ENCODE results near the gene DISP3.

Gene DISP3

GRCh38 chr1:11466416-11466815 lies 12.5 kb upstream of the DISP3 start:
- Histone ChIP-seq H3K4me1 (peaks cover 4 to 12% (median 9%) of the 10 kb centered on the region in 10 experiments; a peak in 18 of 20 replicates), H3K9me3 (replicated peaks in 1 of 11) (no peaks in the 10 kb centered on the region), H3K36me3 (no peaks in the 10 kb centered on the region), H3K27me3 (no peaks in the 10 kb centered on the region), H3K4me3 (no peak overlapping the region), H3K27ac (no peak overlapping the region), H3K4me2 (no peak overlapping the region), H4K20me1 (peaks cover 0 to 8% (median 0%) of the 10 kb centered on the region in 11 experiments; a peak in 2 of 22 replicates), H3K9ac (no peak overlapping the region)
- no peak for TF ChIP-seq Cebpa-rat (IDR thresholded peaks at IDR 0.05)

GRCh38 chr1:11468878-11469277 lies 10.1 kb upstream of the DISP3 start:
- TF ChIP-seq Cebpa-rat (IDR thresholded peaks at IDR 0.05): no peak
- Histone ChIP-seq H4K20me1 (peaks cover 0 to 16% (median 0%) of the 10 kb centered on the region in 11 experiments; a peak in 5 of 22 replicates), H3K27ac (no peak overlapping the region), H3K9ac (no peak overlapping the region), H3K9me3 (replicated peaks in 1 of 11) (no peaks in the 10 kb centered on the region), H3K27me3 (no peaks in the 10 kb centered on the region), H3K4me2 (no peak overlapping the region), H3K4me3 (no peak overlapping the region), H3K36me3 (no peaks in the 10 kb centered on the region), H3K4me1 (peaks cover 4 to 18% (median 11%) of the 10 kb centered on the region in 10 experiments; a peak in 18 of 20 replicates)

- no peak for TF ChIP-seq Cebpa-rat (IDR thresholded peaks at IDR 0.05)
- Histone ChIP-seq H3K27ac (no peak overlapping the region), H3K9ac (no peak overlapping the region), H3K4me1 (peaks cover 4 to 18% (median 11%) of the 10 kb centered on the region in 10 experiments; a peak in 18 of 20 replicates), H3K4me3 (no peak overlapping the region), H4K20me1 (peaks cover 0 to 30% (median 0%) of the 10 kb centered on the region in 11 experiments; a peak in 7 of 22 replicates), H3K27me3 (peaks cover 0 to under 1% (median 0%) of the 10 kb centered on the region in 11 experiments; a peak in 2 of 22 replicates), H3K4me2 (peak overlapping the region in 9 of 11 experiments; percentile 3 to 49 (median 27); a peak in 9 of 22 replicates), H3K9me3 (replicated peaks in 1 of 11) (no peaks in the 10 kb centered on the region), H3K36me3 (no peaks in the 10 kb centered on the region)
These were observed 8.0 kb upstream of the DISP3 start for GRCh38 chr1:11470912-11471311.

- Histone ChIP-seq H3K9ac (no peak overlapping the region), H3K27ac (no peak overlapping the region), H3K4me2 (peak overlapping the region in 3 of 11 experiments; percentile 24 to 27 (median 25); a peak in 3 of 22 replicates), H4K20me1 (peaks cover 0 to 30% (median 0%) of the 10 kb centered on the region in 11 experiments; a peak in 7 of 22 replicates), H3K27me3 (peaks cover 0 to 6% (median 2%) of the 10 kb centered on the region in 11 experiments; a peak in 9 of 22 replicates), H3K36me3 (no peaks in the 10 kb centered on the region), H3K4me3 (no peak overlapping the region), H3K4me1 (peaks cover 4 to 18% (median 11%) of the 10 kb centered on the region in 10 experiments; a peak in 18 of 20 replicates), H3K9me3 (replicated peaks in 1 of 11) (no peaks in the 10 kb centered on the region)
- no peak for TF ChIP-seq Cebpa-rat (IDR thresholded peaks at IDR 0.05)
These were observed 7.5 kb upstream of the DISP3 start for GRCh38 chr1:11471473-11471872.

GRCh38 chr1:11472284-11472683 lies 6.7 kb upstream of the DISP3 start:
- H3K4me3 ChIP-seq: no peak overlapping the region
- TF ChIP-seq Cebpa-rat (IDR thresholded peaks at IDR 0.05): no peak
- no peaks in the 10 kb centered on the region for H3K36me3 ChIP-seq
- H3K27ac ChIP-seq: no peak overlapping the region
- peaks cover 0 to 30% (median 0%) of the 10 kb centered on the region in 11 experiments; a peak in 7 of 22 replicates for H4K20me1 ChIP-seq
- peaks cover 4 to 18% (median 11%) of the 10 kb centered on the region in 10 experiments; a peak in 18 of 20 replicates for H3K4me1 ChIP-seq
- H3K9ac ChIP-seq: no peak overlapping the region
- no peaks in the 10 kb centered on the region for H3K9me3 ChIP-seq (replicated peaks in 1 of 11)
- peaks cover 0 to 14% (median 8%) of the 10 kb centered on the region in 11 experiments; a peak in 12 of 22 replicates for H3K27me3 ChIP-seq
- H3K4me2 ChIP-seq: no peak overlapping the region

GRCh38 chr1:11472741-11473140 lies 6.2 kb upstream of the DISP3 start:
- Histone ChIP-seq H3K27me3 (peaks cover 0 to 18% (median 12%) of the 10 kb centered on the region in 11 experiments; a peak in 13 of 22 replicates), H4K20me1 (peaks cover 0 to 30% (median 0%) of the 10 kb centered on the region in 11 experiments; a peak in 7 of 22 replicates)
- TF ChIP-seq Cebpa-rat (IDR thresholded peaks at IDR 0.05): no peak

GRCh38 chr1:11473491-11474034 lies 5.4 kb upstream of the DISP3 start:
- H3K36me3 ChIP-seq: no peaks in the 10 kb centered on the region
- H3K4me3 ChIP-seq: no peak overlapping the region
- H4K20me1 ChIP-seq: peaks cover 0 to 30% (median 0%) of the 10 kb centered on the region in 11 experiments; a peak in 7 of 22 replicates
- no peak overlapping the region for H3K27ac ChIP-seq
- TF ChIP-seq Cebpa-rat (IDR thresholded peaks at IDR 0.05): no peak
- H3K9ac ChIP-seq: no peak overlapping the region
- peaks cover 0 to 25% (median 16%) of the 10 kb centered on the region in 11 experiments; a peak in 13 of 22 replicates for H3K27me3 ChIP-seq
- H3K4me1 ChIP-seq: peaks cover 10 to 22% (median 14%) of the 10 kb centered on the region in 10 experiments
- no peaks in the 10 kb centered on the region for H3K9me3 ChIP-seq (replicated peaks in 1 of 11)
- no peak overlapping the region for H3K4me2 ChIP-seq

More at GRCh38 chr1:11472741-11473140, 6.2 kb upstream of the DISP3 start:
- Histone ChIP-seq H3K4me2 (no peak overlapping the region), H3K9ac (no peak overlapping the region), H3K9me3 (replicated peaks in 1 of 11) (no peaks in the 10 kb centered on the region), H3K27ac (no peak overlapping the region), H3K4me1 (peaks cover 4 to 18% (median 11%) of the 10 kb centered on the region in 10 experiments; a peak in 18 of 20 replicates), H3K4me3 (no peak overlapping the region), H3K36me3 (no peaks in the 10 kb centered on the region)

- H3K9ac ChIP-seq: no peak overlapping the region
- no peaks in the 10 kb centered on the region for H3K9me3 ChIP-seq (replicated peaks in 1 of 11)
- H3K4me1 ChIP-seq: peaks cover 11 to 30% (median 21%) of the 10 kb centered on the region in 10 experiments
- peaks cover 0 to 30% (median under 1%) of the 10 kb centered on the region in 11 experiments; a peak in 9 of 22 replicates for H4K20me1 ChIP-seq
- H3K27ac ChIP-seq: no peak overlapping the region
- no peak overlapping the region for H3K4me2 ChIP-seq
- H3K4me3 ChIP-seq: no peak overlapping the region
- peaks cover 0 to 26% (median 20%) of the 10 kb centered on the region in 11 experiments; a peak in 14 of 22 replicates for H3K27me3 ChIP-seq
- no peak for TF ChIP-seq Cebpa-rat (IDR thresholded peaks at IDR 0.05)
- no peaks in the 10 kb centered on the region for H3K36me3 ChIP-seq
These were observed 4.1 kb upstream of the DISP3 start for GRCh38 chr1:11474826-11475225.

- Histone ChIP-seq H3K4me1 (peaks cover 10 to 27% (median 21%) of the 10 kb centered on the region in 10 experiments), H3K4me3 (no peak overlapping the region), H3K9ac (no peak overlapping the region), H3K27me3 (peaks cover 0 to 31% (median 20%) of the 10 kb centered on the region in 11 experiments; a peak in 14 of 22 replicates), H3K27ac (no peak overlapping the region), H4K20me1 (peaks cover 0 to 36% (median 6%) of the 10 kb centered on the region in 11 experiments; a peak in 9 of 22 replicates), H3K9me3 (replicated peaks in 1 of 11) (no peaks in the 10 kb centered on the region), H3K36me3 (no peaks in the 10 kb centered on the region), H3K4me2 (no peak overlapping the region)
- TF ChIP-seq Cebpa-rat (IDR thresholded peaks at IDR 0.05): no peak
These were observed 3.2 kb upstream of the DISP3 start for GRCh38 chr1:11475748-11476147.

Data from BLaER1 treated with 17β-estradiol and CSF1 and Interleukin-3, amounts not matched to agents 10 nM and 100 nM (cell line).